K562 (cell line): ENCODE measurements around the gene TUBA4B. TPM values are rescaled to one million over a fixed set of nuclear protein-coding genes. Genes with fewer than 3 reads are reported as not detected.
A peak's percentile ranks its signal among the peaks of the same experiment; 100 is the strongest.

Experiments
- HDAC6 ChIP-seq: IDR thresholded peaks from 2 replicates; pipeline ENCODE4 v1.6.1; 2012; ENCODE audit warnings: low read depth, mild to moderate bottlenecking, control low read depth, inconsistent platforms, low read length, moderate library complexity
- IFI16 ChIP-seq: fragments of 250-450 bp; sonication (Bioruptor Pico); IDR thresholded peaks from 2 replicates; pipeline ENCODE4 v2.1.2; 2022; ENCODE audit warnings: mild to moderate bottlenecking, inconsistent platforms
- LARP7 ChIP-seq: fragments of 450-650 bp; IDR thresholded peaks from 2 replicates; pipeline ENCODE4 v1.6.1; 2016
- MTA2 ChIP-seq: fragments of 450-650 bp; IDR thresholded peaks from 2 replicates; pipeline ENCODE4 v1.6.1; 2016; ENCODE audit warnings: low read depth
- NCOA6 ChIP-seq: fragments of 450-650 bp; IDR thresholded peaks from 2 replicates; pipeline ENCODE4 v1.6.1; 2017; ENCODE audit warnings: mild to moderate bottlenecking
- NFXL1 ChIP-seq: fragments of 450-650 bp; formaldehyde crosslinking; IDR thresholded peaks from 2 replicates; pipeline ENCODE4 v1.4.0; 2021; ENCODE audit warnings: mild to moderate bottlenecking
- STAG1 ChIP-seq: sonication (generic); formaldehyde crosslinking; IDR thresholded peaks from 2 replicates; pipeline ENCODE4 v1.5.0; 2020; ENCODE audit warnings: missing genetic modification reagents, borderline replicate concordance
- ZBTB1 ChIP-seq: sonication (generic); formaldehyde crosslinking; IDR thresholded peaks from 2 replicates; pipeline ENCODE4 v1.8.1; 2023; ENCODE audit warnings: missing genetic modification reagents, low read depth, mild to moderate bottlenecking, borderline replicate concordance
- ZNF384 ChIP-seq: IDR thresholded peaks from 2 replicates; pipeline ENCODE4 v1.6.1; 2012; ENCODE audit warnings: low read depth, low read length, improper control_type of control experiment
- ZNF780A ChIP-seq: fragments of 250-450 bp; sonication (Bioruptor Pico); IDR thresholded peaks from 2 replicates; pipeline ENCODE4 v1.5.0; 2021; ENCODE audit warnings: mild to moderate bottlenecking
- polyA plus RNA-seq, 8 experiments: library from polyadenylated mRNA; depleted of rRNA in 4 of 8; stranded (reverse) in 5 of 8; unstranded in 3 of 8; fragments of >200 nt; fragmentation: Nextera tagmentation in 2 of 8; fragmentation: Illumina TruSeq in 1 of 8; extraction: Ambion mirVana in 2 of 8; extraction: Trizol in 1 of 8; gene quantifications; 2 replicates each; pipeline versions ENCODE4 v1.2.1 to v1.2.3, GENCODE V29; 2011 to 2014; ENCODE audit warnings: inconsistent platforms in 1 of 8, missing spikeins in 1 of 8
- total RNA-seq, 7 experiments: library from RNA; depleted of rRNA in 6 of 7; stranded (reverse); fragments of >200 nt in 6 of 7; fragmentation: Illumina TruSeq in 2 of 7; extraction: Trizol in 2 of 7; gene quantifications; 2 replicates each; pipeline versions ENCODE4 v1.2.1 to v1.2.3, GENCODE V29; 2011 to 2021; ENCODE audit warnings: low replicate concordance in 1 of 7
- TF ChIP-seq, protein P1 (sequence below): fragments of 200-600 bp; sonication (generic); IDR thresholded peaks from one replicate; pipeline ENCODE4 v1.6.1; 2012; ENCODE audit warnings: mild to moderate bottlenecking, low read depth, low read length, inconsistent platforms
- TF ChIP-seq, protein P2 (sequence below): fragments of 250-450 bp; sonication (Bioruptor Pico); IDR thresholded peaks from 2 replicates; pipeline ENCODE4 v1.8.0; 2021; ENCODE audit warnings: borderline replicate concordance, mild to moderate bottlenecking, moderate library complexity; ENCODE audit not compliant: poor library complexity, severe bottlenecking
- TF ChIP-seq, protein P3 (sequence below): fragments of 450-650 bp; IDR thresholded peaks from 2 replicates; pipeline ENCODE4 v1.6.1; 2018; ENCODE audit not compliant: partially characterized antibody

TUBA4B gene
- total and polyA plus RNA-seq, 9 of the 15 experiments (the other 6 are each of a cell fraction or from before 2014, with no cell fraction given): 0.04 TPM; not detected in 8

DNA sequence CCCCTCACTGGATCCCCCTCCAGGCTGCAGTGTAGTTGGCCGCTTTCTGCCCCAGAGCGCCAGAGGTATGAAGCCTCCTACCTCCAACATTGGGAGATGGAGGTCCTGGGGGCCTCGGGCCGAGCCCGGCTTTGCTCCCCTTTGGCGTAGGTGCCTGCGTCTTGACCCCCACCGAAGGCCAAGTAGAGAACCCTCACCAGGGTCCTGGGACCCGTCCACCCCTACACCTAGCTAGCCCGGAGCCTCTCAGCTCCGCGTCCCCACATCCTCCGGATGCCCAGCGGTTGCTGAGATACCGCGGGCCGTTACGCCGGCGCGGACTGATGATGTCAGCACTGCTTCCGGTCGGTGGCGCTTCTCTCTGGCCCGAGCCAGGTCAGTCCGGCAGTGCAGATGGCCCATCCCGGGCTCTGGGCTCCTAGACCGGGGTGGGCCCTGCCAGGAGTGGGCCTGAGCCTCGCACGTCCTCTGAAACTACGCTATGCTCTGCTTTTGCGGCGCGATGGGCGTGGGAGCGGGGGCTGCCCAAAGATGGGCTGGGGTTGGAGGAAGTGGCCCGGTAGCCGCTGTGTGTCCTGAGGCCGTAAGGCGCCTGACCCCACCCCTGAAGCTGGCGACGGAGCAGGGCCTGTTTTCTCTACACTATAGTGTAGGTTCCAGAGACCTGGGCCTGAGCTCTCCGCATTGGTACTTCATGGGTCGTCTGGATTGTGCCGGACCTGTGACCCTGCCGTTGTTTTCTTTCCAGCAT is 7.7 kb upstream of the TUBA4B start, which contains the start of the genes GLB1L and STK16 (continued):
- TF ChIP-seq, protein P1, sequence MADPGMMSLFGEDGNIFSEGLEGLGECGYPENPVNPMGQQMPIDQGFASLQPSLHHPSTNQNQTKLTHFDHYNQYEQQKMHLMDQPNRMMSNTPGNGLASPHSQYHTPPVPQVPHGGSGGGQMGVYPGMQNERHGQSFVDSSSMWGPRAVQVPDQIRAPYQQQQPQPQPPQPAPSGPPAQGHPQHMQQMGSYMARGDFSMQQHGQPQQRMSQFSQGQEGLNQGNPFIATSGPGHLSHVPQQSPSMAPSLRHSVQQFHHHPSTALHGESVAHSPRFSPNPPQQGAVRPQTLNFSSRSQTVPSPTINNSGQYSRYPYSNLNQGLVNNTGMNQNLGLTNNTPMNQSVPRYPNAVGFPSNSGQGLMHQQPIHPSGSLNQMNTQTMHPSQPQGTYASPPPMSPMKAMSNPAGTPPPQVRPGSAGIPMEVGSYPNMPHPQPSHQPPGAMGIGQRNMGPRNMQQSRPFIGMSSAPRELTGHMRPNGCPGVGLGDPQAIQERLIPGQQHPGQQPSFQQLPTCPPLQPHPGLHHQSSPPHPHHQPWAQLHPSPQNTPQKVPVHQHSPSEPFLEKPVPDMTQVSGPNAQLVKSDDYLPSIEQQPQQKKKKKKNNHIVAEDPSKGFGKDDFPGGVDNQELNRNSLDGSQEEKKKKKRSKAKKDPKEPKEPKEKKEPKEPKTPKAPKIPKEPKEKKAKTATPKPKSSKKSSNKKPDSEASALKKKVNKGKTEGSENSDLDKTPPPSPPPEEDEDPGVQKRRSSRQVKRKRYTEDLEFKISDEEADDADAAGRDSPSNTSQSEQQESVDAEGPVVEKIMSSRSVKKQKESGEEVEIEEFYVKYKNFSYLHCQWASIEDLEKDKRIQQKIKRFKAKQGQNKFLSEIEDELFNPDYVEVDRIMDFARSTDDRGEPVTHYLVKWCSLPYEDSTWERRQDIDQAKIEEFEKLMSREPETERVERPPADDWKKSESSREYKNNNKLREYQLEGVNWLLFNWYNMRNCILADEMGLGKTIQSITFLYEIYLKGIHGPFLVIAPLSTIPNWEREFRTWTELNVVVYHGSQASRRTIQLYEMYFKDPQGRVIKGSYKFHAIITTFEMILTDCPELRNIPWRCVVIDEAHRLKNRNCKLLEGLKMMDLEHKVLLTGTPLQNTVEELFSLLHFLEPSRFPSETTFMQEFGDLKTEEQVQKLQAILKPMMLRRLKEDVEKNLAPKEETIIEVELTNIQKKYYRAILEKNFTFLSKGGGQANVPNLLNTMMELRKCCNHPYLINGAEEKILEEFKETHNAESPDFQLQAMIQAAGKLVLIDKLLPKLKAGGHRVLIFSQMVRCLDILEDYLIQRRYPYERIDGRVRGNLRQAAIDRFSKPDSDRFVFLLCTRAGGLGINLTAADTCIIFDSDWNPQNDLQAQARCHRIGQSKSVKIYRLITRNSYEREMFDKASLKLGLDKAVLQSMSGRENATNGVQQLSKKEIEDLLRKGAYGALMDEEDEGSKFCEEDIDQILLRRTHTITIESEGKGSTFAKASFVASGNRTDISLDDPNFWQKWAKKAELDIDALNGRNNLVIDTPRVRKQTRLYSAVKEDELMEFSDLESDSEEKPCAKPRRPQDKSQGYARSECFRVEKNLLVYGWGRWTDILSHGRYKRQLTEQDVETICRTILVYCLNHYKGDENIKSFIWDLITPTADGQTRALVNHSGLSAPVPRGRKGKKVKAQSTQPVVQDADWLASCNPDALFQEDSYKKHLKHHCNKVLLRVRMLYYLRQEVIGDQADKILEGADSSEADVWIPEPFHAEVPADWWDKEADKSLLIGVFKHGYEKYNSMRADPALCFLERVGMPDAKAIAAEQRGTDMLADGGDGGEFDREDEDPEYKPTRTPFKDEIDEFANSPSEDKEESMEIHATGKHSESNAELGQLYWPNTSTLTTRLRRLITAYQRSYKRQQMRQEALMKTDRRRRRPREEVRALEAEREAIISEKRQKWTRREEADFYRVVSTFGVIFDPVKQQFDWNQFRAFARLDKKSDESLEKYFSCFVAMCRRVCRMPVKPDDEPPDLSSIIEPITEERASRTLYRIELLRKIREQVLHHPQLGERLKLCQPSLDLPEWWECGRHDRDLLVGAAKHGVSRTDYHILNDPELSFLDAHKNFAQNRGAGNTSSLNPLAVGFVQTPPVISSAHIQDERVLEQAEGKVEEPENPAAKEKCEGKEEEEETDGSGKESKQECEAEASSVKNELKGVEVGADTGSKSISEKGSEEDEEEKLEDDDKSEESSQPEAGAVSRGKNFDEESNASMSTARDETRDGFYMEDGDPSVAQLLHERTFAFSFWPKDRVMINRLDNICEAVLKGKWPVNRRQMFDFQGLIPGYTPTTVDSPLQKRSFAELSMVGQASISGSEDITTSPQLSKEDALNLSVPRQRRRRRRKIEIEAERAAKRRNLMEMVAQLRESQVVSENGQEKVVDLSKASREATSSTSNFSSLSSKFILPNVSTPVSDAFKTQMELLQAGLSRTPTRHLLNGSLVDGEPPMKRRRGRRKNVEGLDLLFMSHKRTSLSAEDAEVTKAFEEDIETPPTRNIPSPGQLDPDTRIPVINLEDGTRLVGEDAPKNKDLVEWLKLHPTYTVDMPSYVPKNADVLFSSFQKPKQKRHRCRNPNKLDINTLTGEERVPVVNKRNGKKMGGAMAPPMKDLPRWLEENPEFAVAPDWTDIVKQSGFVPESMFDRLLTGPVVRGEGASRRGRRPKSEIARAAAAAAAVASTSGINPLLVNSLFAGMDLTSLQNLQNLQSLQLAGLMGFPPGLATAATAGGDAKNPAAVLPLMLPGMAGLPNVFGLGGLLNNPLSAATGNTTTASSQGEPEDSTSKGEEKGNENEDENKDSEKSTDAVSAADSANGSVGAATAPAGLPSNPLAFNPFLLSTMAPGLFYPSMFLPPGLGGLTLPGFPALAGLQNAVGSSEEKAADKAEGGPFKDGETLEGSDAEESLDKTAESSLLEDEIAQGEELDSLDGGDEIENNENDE: no peak
- TF ChIP-seq ZBTB1 (CRISPR knock-in tag) (no peak), ZNF384 (no peak), STAG1 (CRISPR knock-in tag) (no peak), ZNF780A (CRISPR knock-in tag) (no peak), NFXL1 (CRISPR knock-in tag) (no peak), MTA2 (no peak), NCOA6 (no peak), HDAC6 (no peak), LARP7 (no peak), IFI16 (CRISPR knock-in tag) (no peak)
- TF ChIP-seq, protein P2, sequence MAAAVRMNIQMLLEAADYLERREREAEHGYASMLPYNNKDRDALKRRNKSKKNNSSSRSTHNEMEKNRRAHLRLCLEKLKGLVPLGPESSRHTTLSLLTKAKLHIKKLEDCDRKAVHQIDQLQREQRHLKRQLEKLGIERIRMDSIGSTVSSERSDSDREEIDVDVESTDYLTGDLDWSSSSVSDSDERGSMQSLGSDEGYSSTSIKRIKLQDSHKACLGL (CRISPR knock-in tag): no peak
- TF ChIP-seq, protein P3, sequence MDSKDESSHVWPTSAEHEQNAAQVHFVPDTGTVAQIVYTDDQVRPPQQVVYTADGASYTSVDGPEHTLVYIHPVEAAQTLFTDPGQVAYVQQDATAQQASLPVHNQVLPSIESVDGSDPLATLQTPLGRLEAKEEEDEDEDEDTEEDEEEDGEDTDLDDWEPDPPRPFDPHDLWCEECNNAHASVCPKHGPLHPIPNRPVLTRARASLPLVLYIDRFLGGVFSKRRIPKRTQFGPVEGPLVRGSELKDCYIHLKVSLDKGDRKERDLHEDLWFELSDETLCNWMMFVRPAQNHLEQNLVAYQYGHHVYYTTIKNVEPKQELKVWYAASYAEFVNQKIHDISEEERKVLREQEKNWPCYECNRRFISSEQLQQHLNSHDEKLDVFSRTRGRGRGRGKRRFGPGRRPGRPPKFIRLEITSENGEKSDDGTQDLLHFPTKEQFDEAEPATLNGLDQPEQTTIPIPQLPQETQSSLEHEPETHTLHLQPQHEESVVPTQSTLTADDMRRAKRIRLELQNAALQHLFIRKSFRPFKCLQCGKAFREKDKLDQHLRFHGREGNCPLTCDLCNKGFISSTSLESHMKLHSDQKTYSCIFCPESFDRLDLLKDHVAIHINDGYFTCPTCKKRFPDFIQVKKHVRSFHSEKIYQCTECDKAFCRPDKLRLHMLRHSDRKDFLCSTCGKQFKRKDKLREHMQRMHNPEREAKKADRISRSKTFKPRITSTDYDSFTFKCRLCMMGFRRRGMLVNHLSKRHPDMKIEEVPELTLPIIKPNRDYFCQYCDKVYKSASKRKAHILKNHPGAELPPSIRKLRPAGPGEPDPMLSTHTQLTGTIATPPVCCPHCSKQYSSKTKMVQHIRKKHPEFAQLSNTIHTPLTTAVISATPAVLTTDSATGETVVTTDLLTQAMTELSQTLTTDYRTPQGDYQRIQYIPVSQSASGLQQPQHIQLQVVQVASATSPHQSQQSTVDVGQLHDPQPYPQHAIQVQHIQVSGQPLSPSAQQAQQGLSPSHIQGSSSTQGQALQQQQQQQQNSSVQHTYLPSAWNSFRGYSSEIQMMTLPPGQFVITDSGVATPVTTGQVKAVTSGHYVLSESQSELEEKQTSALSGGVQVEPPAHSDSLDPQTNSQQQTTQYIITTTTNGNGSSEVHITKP: peak; percentile 50
